Mesothelial cell of epicardium (in vitro differentiated cells): ENCODE results near the gene CFAP298. TPM values are rescaled to one million over a fixed set of nuclear protein-coding genes. Genes with fewer than 3 reads are reported as not detected.

Experiments
- DNase-seq, 2 experiments: peaks; one replicate each; pipeline ENCODE4 v3.0.0; 2021; ENCODE audit warnings: low spot score in 2 of 2; ENCODE audit not compliant: unreplicated experiment in 2 of 2
- H3K27ac Mint-ChIP-seq: 2 replicates; pipeline ENCODE4 v1.8.0; 2021; ENCODE audit warnings: mixed read lengths
- H3K27me3 Mint-ChIP-seq: 2 replicates; pipeline ENCODE4 v1.8.0; 2021; ENCODE audit warnings: low read depth, mixed read lengths
- H3K36me3 Mint-ChIP-seq: 2 replicates; pipeline ENCODE4 v1.8.0; 2021; ENCODE audit warnings: mixed read lengths
- H3K4me1 Mint-ChIP-seq: 2 replicates; pipeline ENCODE4 v1.8.0; 2021; ENCODE audit warnings: mixed read lengths
- H3K4me3 Mint-ChIP-seq: 2 replicates; pipeline ENCODE4 v1.8.0; 2021; ENCODE audit warnings: mild to moderate bottlenecking, moderate library complexity, mixed read lengths
- H3K9me3 Mint-ChIP-seq: 2 replicates; pipeline ENCODE4 v1.8.0; 2021; ENCODE audit warnings: mixed read lengths
- CTCF ChIP-seq: fragments of 200-600 bp; sonication (generic); IDR thresholded peaks from one replicate; pipeline ENCODE4 v1.5.0; 2021; ENCODE audit warnings: antibody characterized with exemption; ENCODE audit not compliant: unreplicated experiment
- total RNA-seq: library from RNA; stranded (reverse); gene quantifications from 3 replicates; pipeline ENCODE4 v1.2.1, GENCODE V29; 2021

CFAP298 gene
- total RNA-seq, 1 donor from 2014 or later, result 29.4 TPM

- H3K4me3 Mint-ChIP-seq, result no peak overlapping the region
- no peak for DNase-seq
- H3K9me3 Mint-ChIP-seq, result no peaks in the 10 kb centered on the region
- H3K27ac Mint-ChIP-seq, result no peak overlapping the region
- H3K27me3 Mint-ChIP-seq, result no peaks in the 10 kb centered on the region
- no peaks in the 10 kb centered on the region for H3K4me1 Mint-ChIP-seq
- TF ChIP-seq CTCF, result no peak
- H3K36me3 Mint-ChIP-seq, result peaks cover 30% of the 10 kb centered on the region
These were observed 9.0 kb downstream of the CFAP298 start for GRCh38 chr21:32603131-32603530.

GRCh38 chr21:32602099-32602498 lies 10.1 kb downstream of the CFAP298 start:
- Mint-ChIP-seq H3K4me3 (no peak overlapping the region), H3K9me3 (no peaks in the 10 kb centered on the region), H3K4me1 (no peaks in the 10 kb centered on the region), H3K27me3 (no peaks in the 10 kb centered on the region), H3K27ac (no peak overlapping the region), H3K36me3 (peaks cover 30% of the 10 kb centered on the region)
- no peak for DNase-seq
- no peak for TF ChIP-seq CTCF

- no peaks in the 10 kb centered on the region for H3K27me3 Mint-ChIP-seq
- no peak overlapping the region for H3K4me3 Mint-ChIP-seq
- TF ChIP-seq CTCF, result no peak
- H3K9me3 Mint-ChIP-seq, result no peaks in the 10 kb centered on the region
- no peak overlapping the region for H3K27ac Mint-ChIP-seq
- H3K36me3 Mint-ChIP-seq, result peaks cover 18% of the 10 kb centered on the region
- no peaks in the 10 kb centered on the region for H3K4me1 Mint-ChIP-seq
- DNase-seq, result no peak
These were observed 12.7 kb downstream of the CFAP298 start for GRCh38 chr21:32599526-32599925.

- H3K4me3 Mint-ChIP-seq, result no peak overlapping the region
- H3K4me1 Mint-ChIP-seq, result no peaks in the 10 kb centered on the region
- H3K27me3 Mint-ChIP-seq, result no peaks in the 10 kb centered on the region
- no peak overlapping the region for H3K27ac Mint-ChIP-seq
- TF ChIP-seq CTCF, result no peak
- DNase-seq, result no peak
- H3K9me3 Mint-ChIP-seq, result no peaks in the 10 kb centered on the region
- peaks cover 14% of the 10 kb centered on the region for H3K36me3 Mint-ChIP-seq
These were observed 13.1 kb downstream of the CFAP298 start for GRCh38 chr21:32599091-32599490.

GRCh38 chr21:32597205-32597604 lies 15.0 kb downstream of the CFAP298 start:
- DNase-seq, result no peak
- Mint-ChIP-seq H3K4me3 (no peak overlapping the region), H3K27me3 (no peaks in the 10 kb centered on the region), H3K27ac (no peak overlapping the region), H3K9me3 (no peaks in the 10 kb centered on the region), H3K36me3 (peaks cover 5% of the 10 kb centered on the region), H3K4me1 (no peaks in the 10 kb centered on the region)
- no peak for TF ChIP-seq CTCF

GRCh38 chr21:32595431-32595830 lies 16.7 kb downstream of the CFAP298 start:
- Mint-ChIP-seq H3K4me1 (no peaks in the 10 kb centered on the region), H3K36me3 (peaks cover 3% of the 10 kb centered on the region), H3K9me3 (no peaks in the 10 kb centered on the region), H3K27me3 (no peaks in the 10 kb centered on the region), H3K27ac (no peak overlapping the region), H3K4me3 (no peak overlapping the region)
- no peak for TF ChIP-seq CTCF
- DNase-seq, result no peak
